GM12891 (cell line): Measurements from ENCODE around the gene HS6ST2.
A peak's percentile ranks its signal among the peaks of the same experiment; 100 is the strongest.

Experiments
- DNase-seq: peaks from one replicate; pipeline ENCODE4 v3.0.0; 2011; ENCODE audit warnings: low spot score; ENCODE audit not compliant: insufficient read length
- FAIRE-seq: peaks from 2 replicates; lab custom pipeline; 2011; peaks lifted over from hg19 to GRCh38; lab: Jason Lieb, UNC
- PAX5 ChIP-seq: IDR thresholded peaks from 2 replicates; pipeline ENCODE4 v1.6.1; 2011; ENCODE audit warnings: low read length, moderate library complexity, mild to moderate bottlenecking; ENCODE audit not compliant: insufficient read depth, severe bottlenecking
- POLR2A ChIP-seq: IDR thresholded peaks from 2 replicates; pipeline ENCODE4 v1.6.1; 2011; ENCODE audit warnings: low read depth, low read length, control low read depth
- POLR2AphosphoS5 ChIP-seq: IDR thresholded peaks from 2 replicates; pipeline ENCODE4 v1.6.1; 2011; ENCODE audit warnings: low read depth, low read length, control low read depth
- POU2F2 ChIP-seq: IDR thresholded peaks from 2 replicates; pipeline ENCODE4 v1.6.1; 2011; ENCODE audit warnings: low read depth, mild to moderate bottlenecking, control low read depth, low read length, moderate library complexity
- SPI1 ChIP-seq: IDR thresholded peaks from 2 replicates; pipeline ENCODE4 v1.6.1; 2011; ENCODE audit warnings: low read depth, low read length, control low read depth
- TAF1 ChIP-seq: IDR thresholded peaks from 2 replicates; pipeline ENCODE4 v1.6.1; 2011; ENCODE audit warnings: low read depth, low read length, control low read depth

Gene HS6ST2

GRCh38 chrX:132774010-132774714, 184.3 kb downstream of the HS6ST2 start:
- TF ChIP-seq POLR2A (no peak), POLR2AphosphoS5 (no peak), SPI1 (no peak), TAF1 (no peak), PAX5 (no peak), POU2F2 (no peak)
- DNase-seq (no peak), FAIRE-seq (peak; percentile 91)

- no peak for TF ChIP-seq TAF1
- no peak for TF ChIP-seq SPI1
- TF ChIP-seq POLR2AphosphoS5 = no peak
- no peak for TF ChIP-seq POLR2A
- no peak for TF ChIP-seq POU2F2
- TF ChIP-seq PAX5 = no peak
- FAIRE-seq = no peak
These were observed 188.8 kb downstream of the HS6ST2 start for GRCh38 chrX:132769609-132770008.

GRCh38 chrX:132766452-132766851, 192.0 kb downstream of the HS6ST2 start:
- no peak for TF ChIP-seq TAF1
- TF ChIP-seq POLR2A = no peak
- no peak for TF ChIP-seq POLR2AphosphoS5
- DNase-seq = no peak
- no peak for FAIRE-seq

More at GRCh38 chrX:132769609-132770008, 188.8 kb downstream of the HS6ST2 start:
- no peak for DNase-seq

- FAIRE-seq (no peak), DNase-seq (no peak)
- TF ChIP-seq POLR2AphosphoS5 (no peak), POLR2A (no peak), SPI1 (no peak), PAX5 (no peak), POU2F2 (no peak)
These were observed 194.9 kb downstream of the HS6ST2 start for GRCh38 chrX:132763528-132763927.

- FAIRE-seq = no peak
- DNase-seq = no peak
- TF ChIP-seq TAF1 = no peak
- TF ChIP-seq PAX5 = no peak
- TF ChIP-seq SPI1 = no peak
- no peak for TF ChIP-seq POLR2AphosphoS5
- no peak for TF ChIP-seq POLR2A
- TF ChIP-seq POU2F2 = no peak
These were observed 199.7 kb downstream of the HS6ST2 start for GRCh38 chrX:132758759-132759158.

- DNase-seq (no peak), FAIRE-seq (no peak)
- no peak for TF ChIP-seq TAF1
- TF ChIP-seq POLR2A = no peak
- no peak for TF ChIP-seq POLR2AphosphoS5
- TF ChIP-seq POU2F2 = no peak
- no peak for TF ChIP-seq SPI1
- no peak for TF ChIP-seq PAX5
These were observed 201.3 kb downstream of the HS6ST2 start for GRCh38 chrX:132757066-132757623.

- no peak for FAIRE-seq
- TF ChIP-seq POLR2AphosphoS5 = no peak
- no peak for TF ChIP-seq POU2F2
- no peak for TF ChIP-seq TAF1
- TF ChIP-seq POLR2A = no peak
- TF ChIP-seq SPI1 = no peak
- TF ChIP-seq PAX5 = no peak
- DNase-seq = no peak
These were observed 202.0 kb downstream of the HS6ST2 start for GRCh38 chrX:132756439-132756838.

- TF ChIP-seq SPI1 (no peak), POLR2AphosphoS5 (no peak), TAF1 (no peak), POLR2A (no peak)
- FAIRE-seq = no peak
- DNase-seq = no peak
These were observed 207.3 kb downstream of the HS6ST2 start for GRCh38 chrX:132751063-132751690.

GRCh38 chrX:132750331-132751062, 207.9 kb downstream of the HS6ST2 start:
- DNase-seq = no peak
- TF ChIP-seq POU2F2 (no peak), SPI1 (no peak), PAX5 (no peak), POLR2A (no peak), TAF1 (no peak), POLR2AphosphoS5 (no peak)
- FAIRE-seq = no peak
